Panc1 (cell line): Measurements from ENCODE around the gene VKORC1. TPM values are rescaled to one million over a fixed set of nuclear protein-coding genes. Genes with fewer than 3 reads are reported as not detected.

Experiments used
- ATAC-seq: fragments of 200-7000 bp; cut with Tn5 transposase; 2 replicates; pipeline ENCODE4 v1.9.1; 2020; ENCODE audit warnings: mild to moderate bottlenecking, moderate library complexity
- BruUV-seq: library from RNA; stranded (reverse); fragments of 400-500 nt; replicated peaks from 2 replicates; lab custom pipeline; 2021; lab: Mats Ljungman, UMichigan
- CTCF ChIA-PET: fragments of 300-600 bp; sonication (Branson Sonifier 250); formaldehyde crosslinking; loops from one replicate; lab custom pipeline; 2022; ENCODE audit warnings: antibody characterized with exemption; lab: Charles Lee
- POLR2A ChIA-PET: fragments of 300-600 bp; sonication (Branson Sonifier 250); formaldehyde crosslinking; loops from one replicate; lab custom pipeline; 2022; ENCODE audit warnings: antibody characterized with exemption; lab: Charles Lee
- DNase-seq: peaks from one replicate; pipeline ENCODE4 v3.0.0-alpha.2; 2010; ENCODE audit warnings: low read depth, low spot score
- H3K27ac ChIP-seq: 2 replicates; pipeline ENCODE4 v1.5.1; 2011; ENCODE audit warnings: mild to moderate bottlenecking, low read length, inconsistent platforms
- H3K27me3 ChIP-seq: fragments of 200-500 bp; sonication (Bioruptor generic); 2 replicates; pipeline ENCODE4 v1.6.0; 2014; ENCODE audit warnings: low read length, inconsistent platforms; ENCODE audit not compliant: control insufficient read depth, insufficient read depth
- H3K36me3 ChIP-seq: fragments of 200-500 bp; sonication (Bioruptor generic); 2 replicates; pipeline ENCODE4 v1.5.1; 2014; ENCODE audit warnings: inconsistent platforms, mild to moderate bottlenecking, low read length, moderate library complexity; ENCODE audit not compliant: control insufficient read depth, insufficient read depth
- H3K4me1 ChIP-seq: 2 replicates; pipeline ENCODE4 v1.5.1; 2011; ENCODE audit warnings: inconsistent platforms, mild to moderate bottlenecking, low read length, moderate library complexity; ENCODE audit not compliant: control insufficient read depth, insufficient read depth
- H3K4me3 ChIP-seq, 2 experiments: 2 replicates each; pipeline ENCODE4 v1.5.1; 2011 to 2012; ENCODE audit warnings: low read depth in 2 of 2, low read length in 2 of 2, mild to moderate bottlenecking in 2 of 2, inconsistent platforms in 1 of 2, moderate library complexity in 1 of 2
- H3K9me3 ChIP-seq: fragments of 200-500 bp; sonication (Bioruptor generic); 2 replicates; pipeline ENCODE4 v1.5.1; 2014; ENCODE audit warnings: low read depth, mild to moderate bottlenecking, inconsistent platforms, low read length, moderate library complexity; ENCODE audit not compliant: control insufficient read depth, insufficient read depth
- POLR2AphosphoS5 ChIP-seq: IDR thresholded peaks from 2 replicates; pipeline ENCODE4 v1.6.1; 2012; ENCODE audit warnings: mild to moderate bottlenecking, low read depth, low read length, moderate library complexity
- SIN3A ChIP-seq: IDR thresholded peaks from 2 replicates; pipeline ENCODE4 v1.6.1; 2012; ENCODE audit warnings: low read depth, mild to moderate bottlenecking, low read length, moderate library complexity, borderline replicate concordance; ENCODE audit not compliant: insufficient read depth
- TCF7L2 ChIP-seq: IDR thresholded peaks from 2 replicates; pipeline ENCODE4 v1.6.1; 2011; ENCODE audit warnings: mild to moderate bottlenecking, low read depth, low read length, inconsistent platforms
- in situ Hi-C: cut with HindIII; loops from 2 replicates; pipeline ENCODE4 v1.10.0; 2016; ENCODE audit warnings: low sequenced_read_pairs, low pct_unique_long_range_greater_than_20kb
- intact Hi-C: fragments of 100-400 bp; cut with micrococcal nuclease; formaldehyde crosslinking; loops from one replicate; pipeline ENCODE4 v1.10.0; 2022; ENCODE audit not compliant: unreplicated experiment
- total RNA-seq: library from RNA; stranded (reverse); gene quantifications from one replicate; pipeline ENCODE4 v1.2.1, GENCODE V29; 2021; ENCODE audit not compliant: unreplicated experiment
- TF ChIP-seq, protein P1 (sequence below): fragments of 450-650 bp; IDR thresholded peaks from 2 replicates; pipeline ENCODE4 v1.5.1; 2017; ENCODE audit warnings: mild to moderate bottlenecking
- TF ChIP-seq, protein P2 (sequence below), 2 experiments: IDR thresholded peaks; 2 replicates each; pipeline ENCODE4 v1.6.1; 2011 to 2012; ENCODE audit warnings: low read depth in 2 of 2, control low read depth in 1 of 2, low read length in 1 of 2, mild to moderate bottlenecking in 1 of 2, moderate library complexity in 1 of 2; ENCODE audit not compliant: insufficient read depth in 1 of 2

VKORC1 gene
- total RNA-seq, 1 experiment from 2014 or later, result 109 TPM

DNA sequence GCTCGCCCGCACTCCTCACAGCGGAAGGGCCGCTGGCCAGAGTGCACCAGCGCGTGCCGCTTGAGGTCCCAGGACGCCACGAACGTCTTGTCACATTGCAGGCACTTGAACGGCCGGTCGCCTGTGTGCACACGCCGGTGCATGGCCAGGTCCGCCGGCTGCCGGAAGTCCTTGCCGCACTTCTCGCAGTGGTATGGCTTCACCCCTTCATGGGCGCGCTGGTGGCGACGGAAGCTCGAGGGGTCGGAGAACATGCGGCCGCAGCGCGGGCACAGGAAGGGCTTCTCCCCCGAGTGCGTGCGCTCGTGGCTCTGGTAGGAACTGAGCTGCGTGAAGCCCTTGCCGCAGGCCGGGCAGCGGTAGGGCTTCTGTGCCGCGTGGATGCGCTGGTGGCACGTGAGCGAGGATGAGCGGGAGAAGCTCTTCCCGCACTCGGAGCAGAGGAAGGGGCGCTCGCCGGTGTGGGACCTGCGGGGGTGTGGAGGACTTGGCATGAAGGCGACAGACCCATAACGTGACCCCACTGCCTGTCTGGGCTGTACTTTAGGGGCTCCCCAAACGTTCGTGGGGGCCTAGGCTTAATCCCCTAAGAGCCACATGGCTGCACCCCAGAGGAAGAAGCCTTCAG lies 32.7 kb downstream of the VKORC1 start:
- ATAC-seq (no peak), DNase-seq (no peak)
- CTCF ChIA-PET, result no interaction called here
- Histone ChIP-seq H3K27ac (no peak overlapping the region), H3K4me1 (no peaks in the 10 kb centered on the region), H3K27me3 (no peaks in the 10 kb centered on the region), H3K9me3 (no peaks in the 10 kb centered on the region), H3K4me3 (no peak overlapping the region), H3K36me3 (no peaks in the 10 kb centered on the region)
- in situ Hi-C loops (no loop called here), intact Hi-C loops (no loop called here)
- TF ChIP-seq, protein P1, sequence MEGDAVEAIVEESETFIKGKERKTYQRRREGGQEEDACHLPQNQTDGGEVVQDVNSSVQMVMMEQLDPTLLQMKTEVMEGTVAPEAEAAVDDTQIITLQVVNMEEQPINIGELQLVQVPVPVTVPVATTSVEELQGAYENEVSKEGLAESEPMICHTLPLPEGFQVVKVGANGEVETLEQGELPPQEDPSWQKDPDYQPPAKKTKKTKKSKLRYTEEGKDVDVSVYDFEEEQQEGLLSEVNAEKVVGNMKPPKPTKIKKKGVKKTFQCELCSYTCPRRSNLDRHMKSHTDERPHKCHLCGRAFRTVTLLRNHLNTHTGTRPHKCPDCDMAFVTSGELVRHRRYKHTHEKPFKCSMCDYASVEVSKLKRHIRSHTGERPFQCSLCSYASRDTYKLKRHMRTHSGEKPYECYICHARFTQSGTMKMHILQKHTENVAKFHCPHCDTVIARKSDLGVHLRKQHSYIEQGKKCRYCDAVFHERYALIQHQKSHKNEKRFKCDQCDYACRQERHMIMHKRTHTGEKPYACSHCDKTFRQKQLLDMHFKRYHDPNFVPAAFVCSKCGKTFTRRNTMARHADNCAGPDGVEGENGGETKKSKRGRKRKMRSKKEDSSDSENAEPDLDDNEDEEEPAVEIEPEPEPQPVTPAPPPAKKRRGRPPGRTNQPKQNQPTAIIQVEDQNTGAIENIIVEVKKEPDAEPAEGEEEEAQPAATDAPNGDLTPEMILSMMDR, result no peak
- TF ChIP-seq SIN3A, result no peak
- no peak for TF ChIP-seq POLR2AphosphoS5
- no peak for TF ChIP-seq TCF7L2
- TF ChIP-seq, protein P2, sequence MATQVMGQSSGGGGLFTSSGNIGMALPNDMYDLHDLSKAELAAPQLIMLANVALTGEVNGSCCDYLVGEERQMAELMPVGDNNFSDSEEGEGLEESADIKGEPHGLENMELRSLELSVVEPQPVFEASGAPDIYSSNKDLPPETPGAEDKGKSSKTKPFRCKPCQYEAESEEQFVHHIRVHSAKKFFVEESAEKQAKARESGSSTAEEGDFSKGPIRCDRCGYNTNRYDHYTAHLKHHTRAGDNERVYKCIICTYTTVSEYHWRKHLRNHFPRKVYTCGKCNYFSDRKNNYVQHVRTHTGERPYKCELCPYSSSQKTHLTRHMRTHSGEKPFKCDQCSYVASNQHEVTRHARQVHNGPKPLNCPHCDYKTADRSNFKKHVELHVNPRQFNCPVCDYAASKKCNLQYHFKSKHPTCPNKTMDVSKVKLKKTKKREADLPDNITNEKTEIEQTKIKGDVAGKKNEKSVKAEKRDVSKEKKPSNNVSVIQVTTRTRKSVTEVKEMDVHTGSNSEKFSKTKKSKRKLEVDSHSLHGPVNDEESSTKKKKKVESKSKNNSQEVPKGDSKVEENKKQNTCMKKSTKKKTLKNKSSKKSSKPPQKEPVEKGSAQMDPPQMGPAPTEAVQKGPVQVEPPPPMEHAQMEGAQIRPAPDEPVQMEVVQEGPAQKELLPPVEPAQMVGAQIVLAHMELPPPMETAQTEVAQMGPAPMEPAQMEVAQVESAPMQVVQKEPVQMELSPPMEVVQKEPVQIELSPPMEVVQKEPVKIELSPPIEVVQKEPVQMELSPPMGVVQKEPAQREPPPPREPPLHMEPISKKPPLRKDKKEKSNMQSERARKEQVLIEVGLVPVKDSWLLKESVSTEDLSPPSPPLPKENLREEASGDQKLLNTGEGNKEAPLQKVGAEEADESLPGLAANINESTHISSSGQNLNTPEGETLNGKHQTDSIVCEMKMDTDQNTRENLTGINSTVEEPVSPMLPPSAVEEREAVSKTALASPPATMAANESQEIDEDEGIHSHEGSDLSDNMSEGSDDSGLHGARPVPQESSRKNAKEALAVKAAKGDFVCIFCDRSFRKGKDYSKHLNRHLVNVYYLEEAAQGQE (IDR thresholded peaks at IDR 0.05; ENCODE audit: insufficient read depth in 1 of 2, low read depth in 2 of 2, low read length in 1 of 2), result no peak
- POLR2A ChIA-PET, result no interaction called here
- BruUV-seq, result no TSS peak

DNA sequence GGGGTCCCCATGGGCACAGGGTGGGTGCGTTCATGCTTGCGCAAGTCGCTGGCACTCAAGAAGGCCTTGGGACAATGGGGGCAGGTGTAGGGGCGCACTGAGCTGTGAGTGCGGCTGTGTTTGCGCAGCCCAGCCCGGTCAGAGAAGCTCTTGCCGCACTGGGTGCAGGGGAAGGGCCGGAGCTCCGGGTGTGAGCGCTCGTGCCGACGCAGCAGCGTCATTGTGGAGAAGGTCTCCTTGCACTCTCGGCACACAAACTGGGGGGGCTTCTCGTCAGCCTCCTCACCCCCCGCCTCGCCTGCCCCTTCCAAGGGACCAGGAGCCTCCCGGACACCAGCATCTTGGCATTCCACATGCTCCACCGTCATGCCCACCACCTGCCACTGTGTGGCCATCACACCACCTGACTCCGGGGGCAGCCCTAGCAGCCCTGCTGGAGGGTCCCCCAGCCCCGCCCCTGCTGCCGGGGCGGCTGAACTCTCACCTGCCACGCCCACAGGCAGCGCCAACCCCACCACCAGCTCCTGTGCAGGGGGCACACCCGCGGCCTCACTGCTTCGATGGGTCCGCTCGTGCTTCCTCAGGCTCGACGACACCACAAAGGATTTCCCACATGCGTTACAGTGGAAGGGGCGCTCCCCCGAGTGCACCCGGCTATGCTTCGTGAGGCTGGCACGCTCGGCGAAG lies 33.3 kb downstream of the VKORC1 start:
- POLR2A ChIA-PET, result no interaction called here
- no peak for ATAC-seq
- no peaks in the 10 kb centered on the region for H3K27me3 ChIP-seq
- no peak for DNase-seq
- H3K27ac ChIP-seq, result no peak overlapping the region
- no peak overlapping the region for H3K4me3 ChIP-seq
- H3K36me3 ChIP-seq, result no peaks in the 10 kb centered on the region
- no peaks in the 10 kb centered on the region for H3K4me1 ChIP-seq
- no peaks in the 10 kb centered on the region for H3K9me3 ChIP-seq
- in situ Hi-C loops (no loop called here), intact Hi-C loops (no loop called here)
- BruUV-seq, result no TSS peak
- CTCF ChIA-PET, result no interaction called here
- TF ChIP-seq POLR2AphosphoS5 (no peak), TCF7L2 (no peak), SIN3A (no peak)
- TF ChIP-seq, protein P1, result no peak
- TF ChIP-seq, protein P2 (IDR thresholded peaks at IDR 0.05; ENCODE audit: insufficient read depth in 1 of 2, low read depth in 2 of 2, low read length in 1 of 2), result no peak
